Stomach (tissue), 9 donors: Measurements from ENCODE around the gene DPAGT1. TPM values are rescaled to one million over a fixed set of nuclear protein-coding genes. Genes with fewer than 3 reads are reported as not detected.
"Not testable (repeated sequence)": the region's sequence is repeated elsewhere in the genome, so short reads cannot be mapped to it uniquely, and the experiment has no call there.

ENCODE experiments used
- DNase-seq, 2 donors: peaks; one replicate each; pipeline versions ENCODE4 v3.0.0 to v3.0.0-alpha.2; 2013 to 2019
- H3K27ac ChIP-seq, 5 donors: fragments of 200-600 bp in 4 of 5; sonication (generic) in 4 of 5; one replicate each; pipeline ENCODE4 v1.5.1; 2013 to 2019; ENCODE audit warnings: mild to moderate bottlenecking in 1 of 5, moderate library complexity in 1 of 5
- H3K27me3 ChIP-seq, 3 donors: fragments of 200-600 bp; sonication (generic); one replicate each; pipeline ENCODE4 v1.5.1; 2017 to 2019; ENCODE audit warnings: mixed run types in 1 of 3
- H3K36me3 ChIP-seq, 4 donors: fragments of 200-600 bp; sonication (generic); 1 replicate in 3 of 4; 2 replicates in 1 of 4; pipeline ENCODE4 v1.5.1; 2016 to 2019
- H3K4me1 ChIP-seq, 4 donors: fragments of 200-600 bp; sonication (generic); one replicate each; pipeline ENCODE4 v1.5.1; 2016 to 2019
- H3K4me3 ChIP-seq, 4 donors: fragments of 200-600 bp; sonication (generic) in 3 of 4; one replicate each; pipeline ENCODE4 v1.5.1; 2016 to 2019; ENCODE audit warnings: mild to moderate bottlenecking in 1 of 4
- H3K9me3 ChIP-seq, 4 donors: fragments of 200-600 bp; sonication (generic); one replicate each; pipeline ENCODE4 v1.5.1; 2016 to 2019
- EP300 ChIP-seq: sonication (generic); formaldehyde crosslinking; IDR thresholded peaks from one replicate; pipeline ENCODE4 v1.6.1; 2017; ENCODE audit warnings: antibody characterized with exemption
- POLR2A ChIP-seq, 4 donors: fragments of 450-650 bp; IDR thresholded peaks; one replicate each; pipeline ENCODE4 v1.6.1; 2016; ENCODE audit warnings: antibody characterized with exemption in 4 of 4, control low read depth in 2 of 4, mild to moderate bottlenecking in 1 of 4, moderate library complexity in 1 of 4
- POLR2AphosphoS5 ChIP-seq, 3 donors: sonication (generic); formaldehyde crosslinking; IDR thresholded peaks; one replicate each; pipeline ENCODE4 v1.6.1; 2016; ENCODE audit warnings: antibody characterized with exemption in 3 of 3
- WGBS, 5 donors: extraction: QIAGEN DNeasy Blood & Tissue Kit in 3 of 5; methylation state at CpG; one replicate each; pipeline versions ENCODE4 v1.1.5 to v1.1.7; 2013 to 2018; 5-methylcytosine and 5-hydroxymethylcytosine counted together
- intact Hi-C: fragments of 100-400 bp; cut with DNase I; formaldehyde crosslinking; loops from one replicate; pipeline ENCODE4 v1.15.1; 2023; ENCODE audit warnings: low total_unique reads
- polyA plus RNA-seq, 3 donors: library from polyadenylated mRNA; stranded (reverse); fragments of 200-250 nt; gene quantifications; one replicate each; pipeline ENCODE4 v1.2.3, GENCODE V29; 2013
- total RNA-seq, 5 donors: library from RNA; depleted of rRNA; stranded (reverse); fragments of >200 nt; gene quantifications; one replicate each; pipeline versions ENCODE4 v1.1.0 to v1.2.3, GENCODE V29; 2014 to 2016
- TF ChIP-seq, protein P1 (sequence below), 7 experiments: fragments of 450-650 bp in 4 of 7; fragments of 200-600 bp in 3 of 7; sonication (generic) in 3 of 7; IDR thresholded peaks; one replicate each; pipeline ENCODE4 v1.5.1; 2016 to 2019; ENCODE audit warnings: antibody characterized with exemption in 7 of 7, control low read depth in 2 of 7, mild to moderate bottlenecking in 1 of 7
- donor health status: healthy with polysubstance abuse.
- donor health status: Bipolar disorder and iron deficiency.
- donor health status: healthy.

Gene DPAGT1
- total and polyA plus RNA-seq, 8 donors: 2.3 to 28.5 (median 14.5) TPM

GRCh38 chr11:119148720-119149017 is 47.0 kb upstream of the DPAGT1 start:
- whole genome bisulfite sequencing, 5 donors: 1 to 5% (median 3%) methylated on average over 15 to 16 of the region's 16 CpGs
- peaks cover 12 to 30% (median 24%) of the 10 kb centered on the region in 4 donors for H3K4me1 ChIP-seq
- H3K27ac ChIP-seq: peak overlapping the region in 1 of 5 donors; percentile 42
- intact Hi-C loops: no loop called here
- no peaks in the 10 kb centered on the region for H3K9me3 ChIP-seq
- no peak for TF ChIP-seq EP300
- no peak for TF ChIP-seq POLR2A (IDR thresholded peaks at IDR 0.05)
- TF ChIP-seq POLR2AphosphoS5 (IDR thresholded peaks at IDR 0.05): no peak
- TF ChIP-seq, protein P1, sequence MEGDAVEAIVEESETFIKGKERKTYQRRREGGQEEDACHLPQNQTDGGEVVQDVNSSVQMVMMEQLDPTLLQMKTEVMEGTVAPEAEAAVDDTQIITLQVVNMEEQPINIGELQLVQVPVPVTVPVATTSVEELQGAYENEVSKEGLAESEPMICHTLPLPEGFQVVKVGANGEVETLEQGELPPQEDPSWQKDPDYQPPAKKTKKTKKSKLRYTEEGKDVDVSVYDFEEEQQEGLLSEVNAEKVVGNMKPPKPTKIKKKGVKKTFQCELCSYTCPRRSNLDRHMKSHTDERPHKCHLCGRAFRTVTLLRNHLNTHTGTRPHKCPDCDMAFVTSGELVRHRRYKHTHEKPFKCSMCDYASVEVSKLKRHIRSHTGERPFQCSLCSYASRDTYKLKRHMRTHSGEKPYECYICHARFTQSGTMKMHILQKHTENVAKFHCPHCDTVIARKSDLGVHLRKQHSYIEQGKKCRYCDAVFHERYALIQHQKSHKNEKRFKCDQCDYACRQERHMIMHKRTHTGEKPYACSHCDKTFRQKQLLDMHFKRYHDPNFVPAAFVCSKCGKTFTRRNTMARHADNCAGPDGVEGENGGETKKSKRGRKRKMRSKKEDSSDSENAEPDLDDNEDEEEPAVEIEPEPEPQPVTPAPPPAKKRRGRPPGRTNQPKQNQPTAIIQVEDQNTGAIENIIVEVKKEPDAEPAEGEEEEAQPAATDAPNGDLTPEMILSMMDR (IDR thresholded peaks at IDR 0.05): no peak
- H3K4me3 ChIP-seq: peak overlapping the region; percentile 54 to 80 (median 64)
- peaks cover 0 to 63% (median 18%) of the 10 kb centered on the region in 3 donors for H3K27me3 ChIP-seq
- no peaks in the 10 kb centered on the region for H3K36me3 ChIP-seq
- no peak for DNase-seq

- Histone ChIP-seq H3K27ac (no peak overlapping the region), H3K36me3 (no peaks in the 10 kb centered on the region), H3K4me3 (no peak overlapping the region), H3K27me3 (peaks cover 0 to 59% (median 18%) of the 10 kb centered on the region in 3 donors), H3K4me1 (peaks cover 12 to 30% (median 24%) of the 10 kb centered on the region in 4 donors), H3K9me3 (no peaks in the 10 kb centered on the region)
- intact Hi-C loops: no loop called here
- DNase-seq: no peak
- TF ChIP-seq POLR2A (IDR thresholded peaks at IDR 0.05) (no peak), EP300 (no peak), POLR2AphosphoS5 (IDR thresholded peaks at IDR 0.05) (no peak)
- TF ChIP-seq, protein P1 (IDR thresholded peaks at IDR 0.05): no peak
- 49 to 64% (median 60%) methylated on average over 6 of the region's 6 CpGs for WGBS, 5 donors
Measured at GRCh38 chr11:119147604-119148333, 46.1 kb upstream of the DPAGT1 start.

DNA sequence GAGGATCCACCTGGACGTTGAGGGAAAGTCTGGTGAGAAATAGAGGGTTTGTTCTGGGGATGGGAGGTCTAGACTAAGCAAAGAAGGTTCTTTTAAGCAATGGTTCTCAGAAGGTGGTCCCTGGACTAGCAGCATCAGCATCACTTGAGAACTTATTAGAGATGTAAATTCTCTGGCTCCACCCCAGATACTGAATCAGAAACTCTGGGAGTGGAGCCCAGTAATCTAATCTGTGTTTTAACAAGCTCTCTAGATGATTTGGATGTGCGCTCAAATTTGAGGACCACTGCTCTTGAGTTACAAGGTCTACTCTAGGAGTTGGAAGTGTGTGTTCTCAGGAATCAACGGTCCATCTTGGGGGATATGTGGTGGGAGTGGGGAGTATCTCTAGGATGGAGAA is 43.9 kb upstream of the DPAGT1 start:
- no peak for TF ChIP-seq POLR2A (IDR thresholded peaks at IDR 0.05)
- no peak for TF ChIP-seq POLR2AphosphoS5 (IDR thresholded peaks at IDR 0.05)
- TF ChIP-seq, protein P1 (IDR thresholded peaks at IDR 0.05): no peak
- no peak for TF ChIP-seq EP300
- no peak for DNase-seq
- no peaks in the 10 kb centered on the region for H3K9me3 ChIP-seq
- no peak overlapping the region for H3K27ac ChIP-seq
- intact Hi-C loops: no loop called here
- WGBS, 5 donors: 26 to 61% (median 38%) methylated on average over 3 of the region's 3 CpGs
- H3K4me3 ChIP-seq: no peak overlapping the region
- H3K27me3 ChIP-seq: peaks cover 0 to 52% (median 18%) of the 10 kb centered on the region in 3 donors
- peaks cover 12 to 26% (median 24%) of the 10 kb centered on the region in 4 donors for H3K4me1 ChIP-seq
- no peaks in the 10 kb centered on the region for H3K36me3 ChIP-seq

DNA sequence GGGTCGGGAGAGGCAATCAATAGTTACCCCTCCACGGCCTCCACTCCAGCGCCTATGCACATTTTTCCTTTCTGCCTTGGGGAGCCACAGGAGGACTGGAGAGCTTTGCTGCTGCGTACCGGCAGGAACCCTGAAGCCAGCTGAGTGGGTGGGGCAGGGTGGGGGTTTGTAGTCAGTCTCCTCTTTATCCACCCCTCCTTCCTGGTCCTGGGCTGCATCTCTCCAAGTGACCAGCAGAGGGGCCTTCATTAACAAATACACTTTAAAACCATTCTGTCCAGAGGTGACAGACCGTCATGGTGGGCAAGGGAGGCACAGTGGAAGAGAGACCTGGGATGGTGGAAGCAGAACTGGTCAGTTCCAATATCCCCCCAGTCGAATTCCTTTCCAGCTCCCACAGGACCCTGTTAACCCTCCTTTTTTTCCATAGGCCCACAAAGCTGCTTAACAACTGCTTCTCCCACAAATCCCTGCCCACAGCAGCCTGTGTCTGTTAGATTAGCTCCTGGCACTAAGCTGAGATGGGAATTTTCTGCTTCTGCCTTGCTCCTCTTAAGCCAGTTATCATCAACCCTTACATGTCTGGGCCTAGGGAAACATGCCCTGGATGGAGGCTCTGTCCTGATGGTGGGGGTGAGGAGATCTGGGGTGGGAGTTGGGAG is 43.3 kb upstream of the DPAGT1 start:
- intact Hi-C loops: no loop called here
- no peak for TF ChIP-seq POLR2AphosphoS5 (IDR thresholded peaks at IDR 0.05)
- TF ChIP-seq, protein P1 (IDR thresholded peaks at IDR 0.05): peak in 5 of 7 experiments; percentile 27 to 79 (median 67)

DNA sequence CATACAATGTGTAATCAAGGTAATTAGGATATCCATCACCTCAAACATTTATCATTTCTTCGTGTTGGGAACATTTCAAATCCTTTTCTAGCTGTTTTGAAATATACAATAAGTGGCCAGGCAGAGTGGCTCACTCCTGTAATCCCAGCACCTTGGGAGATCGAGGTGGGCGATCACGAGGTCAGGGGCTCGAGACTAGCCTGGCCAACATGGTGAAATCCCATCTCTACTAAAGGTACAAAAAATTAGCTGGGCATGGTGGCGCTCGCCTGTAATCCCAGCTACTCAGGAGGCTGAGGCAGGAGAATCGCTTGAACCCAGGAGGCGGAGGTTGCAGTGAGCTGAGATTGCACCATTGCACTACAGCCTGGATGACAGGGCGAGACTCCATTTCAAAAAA is 37.6 kb upstream of the DPAGT1 start:
- H3K36me3 ChIP-seq: peaks cover 7 to 11% (median 9%) of the 10 kb centered on the region in 4 donors
- H3K9me3 ChIP-seq, H3K27ac ChIP-seq, H3K27me3 ChIP-seq, DNase-seq, H3K4me3 ChIP-seq, intact Hi-C loops, H3K4me1 ChIP-seq: not testable (repeated sequence)
- 86 to 89% (median 87%) methylated on average over 10 of the region's 10 CpGs for WGBS, 5 donors

More for the DNA sequence above, 43.3 kb upstream of the DPAGT1 start:
- H3K4me3 ChIP-seq: no peak overlapping the region
- H3K27me3 ChIP-seq: peaks cover 0 to 46% (median 16%) of the 10 kb centered on the region in 3 donors
- H3K9me3 ChIP-seq: no peaks in the 10 kb centered on the region
- H3K27ac ChIP-seq: no peak overlapping the region
- peak; percentile 69 to 88 for DNase-seq
- 9 to 18% (median 10%) methylated on average over 7 of the region's 7 CpGs for WGBS, 5 donors
- peaks cover 12 to 24% (median 19%) of the 10 kb centered on the region in 4 donors for H3K4me1 ChIP-seq
- no peaks in the 10 kb centered on the region for H3K36me3 ChIP-seq
